Neural cell (in vitro differentiated cells): ENCODE data around the gene TRAF3. TPM values are rescaled to one million over a fixed set of nuclear protein-coding genes. Genes with fewer than 3 reads are reported as not detected.

Source experiments
- H2AFZ ChIP-seq: fragments of 200-600, 300-800 bp; sonication (generic), shearing (Covaris generic); 2 replicates; pipeline ENCODE4 v1.6.0; 2014; ENCODE audit warnings: low read depth, mild to moderate bottlenecking, antibody characterized with exemption, low read length, moderate library complexity
- H3F3A ChIP-seq: fragments of 200-600 bp; shearing (Covaris generic); 2 replicates; pipeline ENCODE4 v1.6.1; 2016; ENCODE audit warnings: mild to moderate bottlenecking, moderate library complexity, mixed read lengths, antibody characterized with exemption, low read length; ENCODE audit not compliant: insufficient read depth, poor library complexity, severe bottlenecking
- H3K27ac ChIP-seq: fragments of 200-600, 300-800 bp; sonication (generic), shearing (Covaris generic); 2 replicates; pipeline ENCODE4 v1.5.1; 2014; ENCODE audit warnings: mild to moderate bottlenecking, low read length, moderate library complexity
- H3K27me3 ChIP-seq: fragments of 300-800, 200-600 bp; sonication (generic), shearing (Covaris generic); 2 replicates; pipeline ENCODE4 v1.6.0; 2014; ENCODE audit warnings: mild to moderate bottlenecking, low read depth, low read length, moderate library complexity; ENCODE audit not compliant: insufficient read depth
- H3K36me3 ChIP-seq: fragments of 300-800, 200-600 bp; sonication (generic), shearing (Covaris generic); 2 replicates; pipeline ENCODE4 v1.5.1; 2014; ENCODE audit warnings: mild to moderate bottlenecking, antibody characterized with exemption, low read length, moderate library complexity; ENCODE audit not compliant: insufficient read depth
- H3K4me2 ChIP-seq: fragments of 300-800, 200-600 bp; sonication (generic), shearing (Covaris generic); 2 replicates; pipeline ENCODE4 v1.6.0; 2014; ENCODE audit warnings: mild to moderate bottlenecking, low read length
- H3K4me3 ChIP-seq: fragments of 300-800, 200-600 bp; sonication (generic), shearing (Covaris generic); 2 replicates; pipeline ENCODE4 v1.5.1; 2014; ENCODE audit warnings: mild to moderate bottlenecking, low read length, moderate library complexity
- H3K79me2 ChIP-seq: fragments of 200-600 bp; shearing (Covaris generic); replicated peaks from 2 replicates; pipeline ENCODE4 v1.6.0; 2014; ENCODE audit warnings: mild to moderate bottlenecking, low read length, moderate library complexity; ENCODE audit not compliant: insufficient read depth
- H3K9ac ChIP-seq: fragments of 300-800, 200-600 bp; sonication (generic), shearing (Covaris generic); 2 replicates; pipeline ENCODE4 v1.6.1; 2016; ENCODE audit warnings: mild to moderate bottlenecking, low read length, mixed read lengths
- H3K9me2 ChIP-seq: fragments of 200-600 bp; shearing (Covaris generic); 2 replicates; pipeline ENCODE4 v1.6.1; 2016; ENCODE audit warnings: mild to moderate bottlenecking, low read length, mixed read lengths; ENCODE audit not compliant: insufficient read depth
- H3K9me3 ChIP-seq: fragments of 200-600, 300-800 bp; sonication (generic), shearing (Covaris generic); 2 replicates; pipeline ENCODE4 v1.6.1; 2016; ENCODE audit warnings: mild to moderate bottlenecking, mixed run types, low read length, moderate library complexity, mixed read lengths
- H4K20me1 ChIP-seq: fragments of 200-600 bp; shearing (Covaris generic); 2 replicates; pipeline ENCODE4 v1.6.1; 2016; ENCODE audit warnings: mild to moderate bottlenecking, mixed run types; ENCODE audit not compliant: insufficient read depth
- CTCF ChIP-seq: fragments of 450-650 bp; IDR thresholded peaks from 2 replicates; pipeline ENCODE4 v1.5.1; 2014; ENCODE audit warnings: antibody characterized with exemption, mild to moderate bottlenecking, moderate library complexity; ENCODE audit not compliant: poor library complexity, severe bottlenecking
- EP300 ChIP-seq: fragments of 450-650 bp; conservative IDR thresholded peaks from 2 replicates; pipeline ENCODE4 v1.6.1; 2014; ENCODE audit warnings: antibody characterized with exemption, mild to moderate bottlenecking, moderate library complexity; ENCODE audit not compliant: poor library complexity, severe bottlenecking
- EZH2 ChIP-seq: fragments of 200-600, 300-800 bp; shearing (Covaris generic), sonication (generic); IDR thresholded peaks from 2 replicates; pipeline ENCODE4 v1.6.1; 2014; ENCODE audit warnings: antibody characterized with exemption, low read length, borderline replicate concordance, mild to moderate bottlenecking; ENCODE audit not compliant: insufficient read depth, poor library complexity, severe bottlenecking
- MXI1 ChIP-seq: fragments of 450-650 bp; conservative IDR thresholded peaks from 2 replicates; pipeline ENCODE4 v1.6.1; 2014; ENCODE audit warnings: antibody characterized with exemption, mild to moderate bottlenecking; ENCODE audit not compliant: poor library complexity, severe bottlenecking
- POLR2AphosphoS5 ChIP-seq: IDR thresholded peaks from 2 replicates; pipeline ENCODE4 v1.6.1; 2012
- RAD21 ChIP-seq: fragments of 450-650 bp; conservative IDR thresholded peaks from 2 replicates; pipeline ENCODE4 v1.6.1; 2014; ENCODE audit warnings: antibody characterized with exemption, mild to moderate bottlenecking, moderate library complexity
- SMC3 ChIP-seq: fragments of 450-650 bp; conservative IDR thresholded peaks from 2 replicates; pipeline ENCODE4 v1.6.1; 2014; ENCODE audit warnings: antibody characterized with exemption, mild to moderate bottlenecking, moderate library complexity; ENCODE audit not compliant: poor library complexity
- TAF1 ChIP-seq: IDR thresholded peaks from 2 replicates; pipeline ENCODE4 v1.6.1; 2012; ENCODE audit warnings: low read depth
- polyA plus RNA-seq: library from polyadenylated mRNA; depleted of rRNA; stranded (reverse); fragments of >200 nt; gene quantifications from 2 replicates; pipeline ENCODE4 v1.2.3, GENCODE V29; 2014
- TF ChIP-seq, protein P1 (sequence below): IDR thresholded peaks from 2 replicates; pipeline ENCODE4 v1.6.1; 2012; ENCODE audit warnings: borderline replicate concordance

The TRAF3 gene
- polyA plus RNA-seq, 1 donor from 2014 or later, result 13.3 TPM

DNA sequence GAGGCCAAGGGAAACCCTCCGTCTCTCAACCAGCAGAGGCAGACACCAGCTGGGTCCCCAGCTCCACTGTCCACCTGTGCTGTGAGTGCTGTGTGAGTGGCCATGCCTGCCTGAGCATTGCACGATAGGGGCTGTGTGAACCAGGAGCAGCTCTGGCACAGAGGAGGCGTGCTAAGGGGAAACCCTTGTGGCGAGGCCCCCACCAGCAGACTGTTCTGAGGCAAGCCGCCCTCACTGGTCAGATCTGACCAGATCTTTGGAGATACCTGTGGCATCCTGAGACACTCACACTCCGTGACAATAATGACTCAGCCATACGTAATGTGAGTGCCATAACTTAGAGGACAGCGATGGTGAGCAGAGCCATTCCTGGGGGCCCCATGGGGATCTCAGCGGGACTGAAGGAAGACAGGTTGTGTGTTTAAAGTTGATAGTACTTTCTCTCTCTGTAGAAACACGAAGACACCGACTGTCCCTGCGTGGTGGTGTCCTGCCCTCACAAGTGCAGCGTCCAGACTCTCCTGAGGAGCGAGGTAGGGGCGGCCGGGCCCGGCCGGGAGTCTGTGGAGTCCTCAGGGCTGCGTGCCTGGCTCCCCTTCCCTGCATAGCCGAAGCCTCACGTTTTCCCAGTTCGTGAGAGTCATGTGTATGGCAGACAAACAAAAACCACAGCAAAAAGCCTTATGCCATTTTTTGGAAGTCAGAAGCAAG, 108.6 kb downstream of the TRAF3 start:
- H3K27ac ChIP-seq, result no peak overlapping the region
- no peaks in the 10 kb centered on the region for H3K9me3 ChIP-seq
- no peak overlapping the region for H3K4me3 ChIP-seq
- no peaks in the 10 kb centered on the region for H3K36me3 ChIP-seq
- no peaks in the 10 kb centered on the region for H3K27me3 ChIP-seq
- no peak overlapping the region for H2AFZ ChIP-seq
- H3F3A ChIP-seq, result no peaks in the 10 kb centered on the region
- no peaks in the 10 kb centered on the region for H3K79me2 ChIP-seq
- no peaks in the 10 kb centered on the region for H4K20me1 ChIP-seq
- no peak overlapping the region for H3K9ac ChIP-seq
- H3K4me2 ChIP-seq, result no peak overlapping the region
- no peaks in the 10 kb centered on the region for H3K9me2 ChIP-seq
- TF ChIP-seq MXI1 (no peak), EP300 (no peak), EZH2 (no peak), RAD21 (no peak), POLR2AphosphoS5 (no peak), SMC3 (no peak), TAF1 (no peak), CTCF (no peak)
- TF ChIP-seq, protein P1, sequence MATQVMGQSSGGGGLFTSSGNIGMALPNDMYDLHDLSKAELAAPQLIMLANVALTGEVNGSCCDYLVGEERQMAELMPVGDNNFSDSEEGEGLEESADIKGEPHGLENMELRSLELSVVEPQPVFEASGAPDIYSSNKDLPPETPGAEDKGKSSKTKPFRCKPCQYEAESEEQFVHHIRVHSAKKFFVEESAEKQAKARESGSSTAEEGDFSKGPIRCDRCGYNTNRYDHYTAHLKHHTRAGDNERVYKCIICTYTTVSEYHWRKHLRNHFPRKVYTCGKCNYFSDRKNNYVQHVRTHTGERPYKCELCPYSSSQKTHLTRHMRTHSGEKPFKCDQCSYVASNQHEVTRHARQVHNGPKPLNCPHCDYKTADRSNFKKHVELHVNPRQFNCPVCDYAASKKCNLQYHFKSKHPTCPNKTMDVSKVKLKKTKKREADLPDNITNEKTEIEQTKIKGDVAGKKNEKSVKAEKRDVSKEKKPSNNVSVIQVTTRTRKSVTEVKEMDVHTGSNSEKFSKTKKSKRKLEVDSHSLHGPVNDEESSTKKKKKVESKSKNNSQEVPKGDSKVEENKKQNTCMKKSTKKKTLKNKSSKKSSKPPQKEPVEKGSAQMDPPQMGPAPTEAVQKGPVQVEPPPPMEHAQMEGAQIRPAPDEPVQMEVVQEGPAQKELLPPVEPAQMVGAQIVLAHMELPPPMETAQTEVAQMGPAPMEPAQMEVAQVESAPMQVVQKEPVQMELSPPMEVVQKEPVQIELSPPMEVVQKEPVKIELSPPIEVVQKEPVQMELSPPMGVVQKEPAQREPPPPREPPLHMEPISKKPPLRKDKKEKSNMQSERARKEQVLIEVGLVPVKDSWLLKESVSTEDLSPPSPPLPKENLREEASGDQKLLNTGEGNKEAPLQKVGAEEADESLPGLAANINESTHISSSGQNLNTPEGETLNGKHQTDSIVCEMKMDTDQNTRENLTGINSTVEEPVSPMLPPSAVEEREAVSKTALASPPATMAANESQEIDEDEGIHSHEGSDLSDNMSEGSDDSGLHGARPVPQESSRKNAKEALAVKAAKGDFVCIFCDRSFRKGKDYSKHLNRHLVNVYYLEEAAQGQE, result no peak

DNA sequence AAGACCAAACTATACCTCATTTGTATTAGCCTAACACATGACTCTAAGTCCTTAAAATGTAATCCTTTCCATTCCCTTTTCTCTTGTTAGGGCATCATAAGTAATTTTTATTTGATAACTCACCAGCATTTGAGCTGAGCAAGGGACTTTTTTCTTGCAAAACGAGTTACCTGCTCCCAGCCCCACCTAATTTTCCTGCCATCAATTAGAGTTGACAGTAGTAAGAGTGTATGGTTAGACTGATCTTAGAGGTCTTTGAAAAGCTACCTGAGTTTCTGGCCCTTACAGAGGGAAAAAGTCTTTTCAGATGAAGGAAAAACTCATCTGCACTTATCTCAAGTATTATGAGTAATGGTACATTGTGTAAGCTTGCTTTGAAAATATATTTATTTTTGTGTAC, 111.5 kb downstream of the TRAF3 start:
- no peak overlapping the region for H3K4me3 ChIP-seq
- H3F3A ChIP-seq, result no peaks in the 10 kb centered on the region

More for the DNA sequence above, 111.5 kb downstream of the TRAF3 start:
- Histone ChIP-seq H3K27ac (no peak overlapping the region), H3K9me2 (no peaks in the 10 kb centered on the region), H4K20me1 (no peaks in the 10 kb centered on the region), H2AFZ (no peak overlapping the region), H3K79me2 (no peaks in the 10 kb centered on the region), H3K9me3 (no peaks in the 10 kb centered on the region), H3K9ac (no peak overlapping the region), H3K36me3 (peaks cover 3% of the 10 kb centered on the region), H3K27me3 (no peaks in the 10 kb centered on the region), H3K4me2 (no peak overlapping the region)
- no peak for TF ChIP-seq EZH2
- no peak for TF ChIP-seq RAD21
- no peak for TF ChIP-seq CTCF
- no peak for TF ChIP-seq POLR2AphosphoS5
- no peak for TF ChIP-seq TAF1
